Left lung (tissue), 10 donors: ENCODE measurements around the gene LOXHD1. TPM values are rescaled to one million over a fixed set of nuclear protein-coding genes. Genes with fewer than 3 reads are reported as not detected.

Experiments used
- ATAC-seq: fragments of 200-7000 bp; cut with Tn5 transposase; one replicate; pipeline ENCODE4 v1.9.1; 2020; ENCODE audit warnings: moderate library complexity
- DNase-seq, 4 donors: peaks; one replicate each; pipeline ENCODE4 v3.0.0-alpha.2; 2013 to 2020
- H3K27ac ChIP-seq, 2 donors: fragments of 200-600 bp; sonication (generic) in 1 of 2; one replicate each; pipeline versions ENCODE4 v1.5.0 to v1.8.0; 2020 to 2021
- H3K27me3 ChIP-seq, 2 donors: fragments of 200-600 bp; sonication (generic) in 1 of 2; one replicate each; pipeline versions ENCODE4 v1.5.0 to v1.8.0; 2020 to 2021
- H3K36me3 ChIP-seq, 2 donors: fragments of 200-600 bp; sonication (generic) in 1 of 2; one replicate each; pipeline versions ENCODE4 v1.5.0 to v1.8.0; 2020 to 2021
- H3K4me1 ChIP-seq, 2 donors: fragments of 200-600 bp; one replicate each; pipeline ENCODE4 v1.8.0; 2021
- H3K4me3 ChIP-seq, 2 donors: fragments of 200-600 bp; sonication (generic) in 1 of 2; one replicate each; pipeline versions ENCODE4 v1.5.0 to v1.8.0; 2020 to 2021; ENCODE audit warnings: mild to moderate bottlenecking in 1 of 2
- H3K9me3 ChIP-seq, 2 donors: fragments of 200-600 bp; sonication (generic) in 1 of 2; one replicate each; pipeline versions ENCODE4 v1.5.0 to v1.8.0; 2020 to 2021
- intact Hi-C, 2 donors: fragments of 100-400 bp; cut with DNase I; formaldehyde crosslinking; loops; one replicate each; pipeline versions ENCODE4 v1.11.2 to v1.14.2; 2022
- polyA plus RNA-seq, 6 donors: library from polyadenylated mRNA; unstranded; fragments of 120-200 nt; gene quantifications; one replicate each; pipeline ENCODE4 v1.2.1, GENCODE V29; 2013; ENCODE audit not compliant: insufficient read length in 6 of 6
- total RNA-seq, 2 donors: library from RNA; stranded (reverse); fragmentation: NEBNext Ultra II Directional; extraction: Animal tissue kit (Norgen Biotek cat#: 25700); gene quantifications; one replicate each; pipeline ENCODE4 v1.2.1, GENCODE V29; 2021
- TF ChIP-seq, protein P1 (sequence below), 2 donors: fragments of 200-600 bp; sonication (generic) in 1 of 2; IDR thresholded peaks; one replicate each; pipeline versions ENCODE4 v1.5.0 to v1.8.0; 2021; ENCODE audit warnings: antibody characterized with exemption in 2 of 2
- donor health status: DM: no; HTN: yes; CAD: no.
- donor health status: DM: no; HTN: no; CAD: no.

The LOXHD1 gene
- total and polyA plus RNA-seq, 8 donors = 0.52 to 2.0 (median 1.2) TPM

DNA sequence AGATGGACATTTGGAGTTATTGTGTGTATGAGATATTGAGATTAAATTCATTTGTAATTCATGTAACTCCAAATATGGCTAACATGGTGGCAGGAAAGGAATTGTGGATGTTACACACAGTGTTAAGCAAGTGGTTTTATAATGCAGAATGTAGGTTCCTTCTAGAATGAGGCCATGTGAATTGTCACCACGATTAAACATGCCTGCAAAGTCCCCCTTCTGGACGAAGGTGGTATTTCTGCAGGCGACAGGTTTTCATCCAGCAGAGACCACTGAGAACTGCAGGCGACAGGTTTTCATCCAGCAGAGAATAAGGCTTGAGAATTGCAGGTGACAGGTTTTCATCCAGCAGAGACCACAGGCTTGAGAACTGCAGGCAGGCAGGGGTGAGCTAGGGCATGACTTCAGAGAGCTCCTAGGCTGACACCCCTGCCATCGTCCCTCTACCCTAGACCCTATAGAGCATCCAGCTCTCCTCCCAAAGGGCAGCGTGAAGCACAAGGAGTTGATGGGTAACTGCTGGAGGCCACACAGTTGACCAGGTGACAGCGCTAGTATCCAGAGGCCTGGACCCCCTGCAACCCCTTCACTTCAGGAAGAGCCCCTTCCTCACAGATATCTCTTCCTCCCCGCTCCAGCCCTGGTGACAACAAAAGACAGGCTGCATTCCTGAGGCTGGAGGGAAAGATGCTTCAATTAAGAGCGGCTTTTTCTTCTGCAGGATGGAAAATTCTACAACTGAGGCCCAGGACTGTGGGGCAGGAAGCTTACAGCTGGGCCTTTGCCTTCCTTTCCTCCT is 175.8 kb downstream of the LOXHD1 start:
- Histone ChIP-seq H3K4me1 (no peaks in the 10 kb centered on the region), H3K27me3 (no peaks in the 10 kb centered on the region), H3K36me3 (no peaks in the 10 kb centered on the region), H3K4me3 (no peak overlapping the region), H3K27ac (no peak overlapping the region), H3K9me3 (peaks cover 0 to 5% of the 10 kb centered on the region in 2 donors)
- TF ChIP-seq, protein P1, sequence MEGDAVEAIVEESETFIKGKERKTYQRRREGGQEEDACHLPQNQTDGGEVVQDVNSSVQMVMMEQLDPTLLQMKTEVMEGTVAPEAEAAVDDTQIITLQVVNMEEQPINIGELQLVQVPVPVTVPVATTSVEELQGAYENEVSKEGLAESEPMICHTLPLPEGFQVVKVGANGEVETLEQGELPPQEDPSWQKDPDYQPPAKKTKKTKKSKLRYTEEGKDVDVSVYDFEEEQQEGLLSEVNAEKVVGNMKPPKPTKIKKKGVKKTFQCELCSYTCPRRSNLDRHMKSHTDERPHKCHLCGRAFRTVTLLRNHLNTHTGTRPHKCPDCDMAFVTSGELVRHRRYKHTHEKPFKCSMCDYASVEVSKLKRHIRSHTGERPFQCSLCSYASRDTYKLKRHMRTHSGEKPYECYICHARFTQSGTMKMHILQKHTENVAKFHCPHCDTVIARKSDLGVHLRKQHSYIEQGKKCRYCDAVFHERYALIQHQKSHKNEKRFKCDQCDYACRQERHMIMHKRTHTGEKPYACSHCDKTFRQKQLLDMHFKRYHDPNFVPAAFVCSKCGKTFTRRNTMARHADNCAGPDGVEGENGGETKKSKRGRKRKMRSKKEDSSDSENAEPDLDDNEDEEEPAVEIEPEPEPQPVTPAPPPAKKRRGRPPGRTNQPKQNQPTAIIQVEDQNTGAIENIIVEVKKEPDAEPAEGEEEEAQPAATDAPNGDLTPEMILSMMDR (IDR thresholded peaks at IDR 0.05) = peak; percentile 55 to 61
- DNase-seq (peak in 2 of 4 donors; percentile 37 to 68), ATAC-seq (peak; percentile 78)
- intact Hi-C loops = loop anchor here in 1 of 2 donors (5.0 kb wide), 1 partner anchor 199 kb away; no protein-coding TSS in a partner anchor

DNA sequence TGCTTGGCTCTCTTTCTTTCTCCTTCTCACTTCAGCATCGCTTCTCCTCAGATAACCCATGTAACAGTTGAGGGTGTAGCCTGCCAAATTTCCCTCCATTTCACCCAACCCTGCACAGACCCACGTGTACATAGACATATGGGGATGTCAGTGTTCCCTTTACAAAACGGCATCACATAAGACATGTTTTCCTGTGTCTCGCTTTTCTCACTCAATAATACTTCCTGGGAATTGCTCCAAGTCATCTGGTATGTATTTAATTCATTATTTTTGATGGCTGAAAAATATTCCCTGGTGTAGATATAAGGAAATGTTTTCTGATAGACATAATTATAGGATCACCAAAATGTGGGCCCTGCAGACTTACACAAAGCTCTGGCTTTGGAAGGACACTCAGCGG is 176.8 kb downstream of the LOXHD1 start:
- TF ChIP-seq, protein P1 (IDR thresholded peaks at IDR 0.05) = no peak
- no peak overlapping the region for H3K4me3 ChIP-seq
- H3K4me1 ChIP-seq = no peaks in the 10 kb centered on the region
- DNase-seq (peak in 2 of 4 donors; percentile 42 to 67), ATAC-seq (no peak)
- H3K36me3 ChIP-seq = no peaks in the 10 kb centered on the region
- H3K27me3 ChIP-seq = no peaks in the 10 kb centered on the region
- H3K9me3 ChIP-seq = peaks cover 0 to 5% of the 10 kb centered on the region in 2 donors
- intact Hi-C loops = loop anchor here in 1 of 2 donors (5.0 kb wide), 1 partner anchor 198 kb away; no protein-coding TSS in a partner anchor
- no peak overlapping the region for H3K27ac ChIP-seq

DNA sequence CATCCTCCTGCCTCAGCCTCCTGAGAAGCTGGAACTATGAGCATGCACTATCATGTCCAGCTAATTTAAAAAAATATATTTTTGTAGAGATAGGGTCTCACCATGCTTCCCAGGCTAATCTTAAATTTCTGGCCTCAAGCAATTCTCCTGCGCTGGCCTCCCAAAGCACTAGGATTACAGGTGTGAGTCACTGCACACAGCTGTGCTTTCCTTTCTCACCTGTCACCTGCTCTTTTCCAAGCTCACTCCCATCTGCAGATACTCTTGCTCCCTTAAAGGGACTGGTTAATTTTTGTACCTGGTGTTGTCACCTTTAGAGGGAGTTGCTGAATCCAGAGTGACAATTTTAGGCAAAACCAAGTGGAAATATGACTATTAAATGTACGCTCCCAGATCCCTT is 178.2 kb downstream of the LOXHD1 start:
- no peaks in the 10 kb centered on the region for H3K4me1 ChIP-seq
- no peaks in the 10 kb centered on the region for H3K27me3 ChIP-seq
- no peak overlapping the region for H3K4me3 ChIP-seq
- H3K9me3 ChIP-seq = peaks cover 0 to 5% of the 10 kb centered on the region in 2 donors
- ATAC-seq (no peak), DNase-seq (no peak)
- intact Hi-C loops = no loop called here
- H3K36me3 ChIP-seq = no peaks in the 10 kb centered on the region
- TF ChIP-seq, protein P1 (IDR thresholded peaks at IDR 0.05) = no peak
- no peak overlapping the region for H3K27ac ChIP-seq

DNA sequence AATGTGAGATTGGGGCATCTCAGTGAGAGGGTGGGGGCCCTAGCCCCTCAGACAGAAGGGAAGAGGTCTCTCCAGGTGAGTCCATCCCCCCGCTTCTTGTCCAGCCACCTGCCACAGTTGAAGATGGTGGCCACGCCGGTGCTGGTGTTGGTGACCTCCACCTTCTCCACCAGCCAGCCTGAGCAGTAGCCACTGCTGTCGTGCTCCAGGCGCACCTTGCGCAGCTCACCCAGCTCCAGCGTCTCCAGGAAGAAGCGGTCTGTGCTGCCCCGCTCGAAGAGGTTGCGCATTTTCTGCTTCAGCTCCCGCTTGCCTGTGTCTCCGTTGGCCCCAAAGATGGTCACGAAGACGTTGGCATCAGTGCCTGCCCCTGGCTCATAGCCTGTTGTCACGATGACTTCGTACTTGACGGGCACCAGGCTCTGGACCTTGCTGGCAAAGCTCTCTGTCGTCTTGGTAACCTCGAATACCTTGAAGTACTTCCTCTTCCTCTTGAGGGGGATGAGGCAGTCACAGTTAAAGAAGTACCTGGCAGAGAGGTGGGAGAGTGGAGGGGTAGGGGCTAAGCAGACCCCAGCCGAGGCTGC is 179.5 kb downstream of the LOXHD1 start:
- H3K9me3 ChIP-seq = peaks cover 0 to 5% of the 10 kb centered on the region in 2 donors
- H3K4me3 ChIP-seq = no peak overlapping the region
- intact Hi-C loops = no loop called here
- H3K36me3 ChIP-seq = no peaks in the 10 kb centered on the region
- DNase-seq (peak in 2 of 4 donors; percentile 37 to 67), ATAC-seq (no peak)
- no peaks in the 10 kb centered on the region for H3K27me3 ChIP-seq
- no peak overlapping the region for H3K27ac ChIP-seq
- TF ChIP-seq, protein P1 (IDR thresholded peaks at IDR 0.05) = no peak
- H3K4me1 ChIP-seq = no peaks in the 10 kb centered on the region

DNA sequence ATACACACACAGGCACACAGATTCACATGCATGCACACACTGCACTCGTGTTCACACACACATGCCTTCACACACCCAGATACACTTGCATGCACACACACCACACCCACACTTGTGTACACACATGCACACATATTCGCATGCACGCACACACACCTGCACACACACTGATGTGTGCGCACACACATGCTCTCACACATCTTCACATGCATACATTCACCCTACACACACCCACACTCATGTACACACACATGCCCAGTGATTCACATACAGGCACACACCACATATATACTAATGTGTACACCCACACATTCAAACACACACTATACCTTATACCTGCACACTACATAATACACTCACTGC is 181.6 kb downstream of the LOXHD1 start:
- TF ChIP-seq, protein P1 (IDR thresholded peaks at IDR 0.05) = no peak
- ATAC-seq (no peak), DNase-seq (no peak)
- no peaks in the 10 kb centered on the region for H3K4me1 ChIP-seq
- H3K27ac ChIP-seq = no peak overlapping the region
- H3K9me3 ChIP-seq = no peaks in the 10 kb centered on the region
- intact Hi-C loops = no loop called here
- H3K27me3 ChIP-seq = no peaks in the 10 kb centered on the region
- H3K36me3 ChIP-seq = no peaks in the 10 kb centered on the region
- no peak overlapping the region for H3K4me3 ChIP-seq
